Neural cell (in vitro differentiated cells): ENCODE results near the gene TRPV5. TPM values are rescaled to one million over a fixed set of nuclear protein-coding genes. Genes with fewer than 3 reads are reported as not detected.

Experiments used
- H2AFZ ChIP-seq: fragments of 200-600, 300-800 bp; sonication (generic), shearing (Covaris generic); 2 replicates; pipeline ENCODE4 v1.6.0; 2014; ENCODE audit warnings: low read depth, mild to moderate bottlenecking, antibody characterized with exemption, low read length, moderate library complexity
- H3F3A ChIP-seq: fragments of 200-600 bp; shearing (Covaris generic); 2 replicates; pipeline ENCODE4 v1.6.1; 2016; ENCODE audit warnings: mild to moderate bottlenecking, moderate library complexity, mixed read lengths, antibody characterized with exemption, low read length; ENCODE audit not compliant: insufficient read depth, poor library complexity, severe bottlenecking
- H3K27ac ChIP-seq: fragments of 200-600, 300-800 bp; sonication (generic), shearing (Covaris generic); 2 replicates; pipeline ENCODE4 v1.5.1; 2014; ENCODE audit warnings: mild to moderate bottlenecking, low read length, moderate library complexity
- H3K27me3 ChIP-seq: fragments of 300-800, 200-600 bp; sonication (generic), shearing (Covaris generic); 2 replicates; pipeline ENCODE4 v1.6.0; 2014; ENCODE audit warnings: mild to moderate bottlenecking, low read depth, low read length, moderate library complexity; ENCODE audit not compliant: insufficient read depth
- H3K36me3 ChIP-seq: fragments of 300-800, 200-600 bp; sonication (generic), shearing (Covaris generic); 2 replicates; pipeline ENCODE4 v1.5.1; 2014; ENCODE audit warnings: mild to moderate bottlenecking, antibody characterized with exemption, low read length, moderate library complexity; ENCODE audit not compliant: insufficient read depth
- H3K4me2 ChIP-seq: fragments of 300-800, 200-600 bp; sonication (generic), shearing (Covaris generic); 2 replicates; pipeline ENCODE4 v1.6.0; 2014; ENCODE audit warnings: mild to moderate bottlenecking, low read length
- H3K4me3 ChIP-seq: fragments of 300-800, 200-600 bp; sonication (generic), shearing (Covaris generic); 2 replicates; pipeline ENCODE4 v1.5.1; 2014; ENCODE audit warnings: mild to moderate bottlenecking, low read length, moderate library complexity
- H3K79me2 ChIP-seq: fragments of 200-600 bp; shearing (Covaris generic); replicated peaks from 2 replicates; pipeline ENCODE4 v1.6.0; 2014; ENCODE audit warnings: mild to moderate bottlenecking, low read length, moderate library complexity; ENCODE audit not compliant: insufficient read depth
- H3K9ac ChIP-seq: fragments of 300-800, 200-600 bp; sonication (generic), shearing (Covaris generic); 2 replicates; pipeline ENCODE4 v1.6.1; 2016; ENCODE audit warnings: mild to moderate bottlenecking, low read length, mixed read lengths
- H3K9me2 ChIP-seq: fragments of 200-600 bp; shearing (Covaris generic); 2 replicates; pipeline ENCODE4 v1.6.1; 2016; ENCODE audit warnings: mild to moderate bottlenecking, low read length, mixed read lengths; ENCODE audit not compliant: insufficient read depth
- H3K9me3 ChIP-seq: fragments of 200-600, 300-800 bp; sonication (generic), shearing (Covaris generic); 2 replicates; pipeline ENCODE4 v1.6.1; 2016; ENCODE audit warnings: mild to moderate bottlenecking, mixed run types, low read length, moderate library complexity, mixed read lengths
- H4K20me1 ChIP-seq: fragments of 200-600 bp; shearing (Covaris generic); 2 replicates; pipeline ENCODE4 v1.6.1; 2016; ENCODE audit warnings: mild to moderate bottlenecking, mixed run types; ENCODE audit not compliant: insufficient read depth
- CTCF ChIP-seq: fragments of 450-650 bp; IDR thresholded peaks from 2 replicates; pipeline ENCODE4 v1.5.1; 2014; ENCODE audit warnings: antibody characterized with exemption, mild to moderate bottlenecking, moderate library complexity; ENCODE audit not compliant: poor library complexity, severe bottlenecking
- EP300 ChIP-seq: fragments of 450-650 bp; conservative IDR thresholded peaks from 2 replicates; pipeline ENCODE4 v1.6.1; 2014; ENCODE audit warnings: antibody characterized with exemption, mild to moderate bottlenecking, moderate library complexity; ENCODE audit not compliant: poor library complexity, severe bottlenecking
- EZH2 ChIP-seq: fragments of 200-600, 300-800 bp; shearing (Covaris generic), sonication (generic); IDR thresholded peaks from 2 replicates; pipeline ENCODE4 v1.6.1; 2014; ENCODE audit warnings: antibody characterized with exemption, low read length, borderline replicate concordance, mild to moderate bottlenecking; ENCODE audit not compliant: insufficient read depth, poor library complexity, severe bottlenecking
- MXI1 ChIP-seq: fragments of 450-650 bp; conservative IDR thresholded peaks from 2 replicates; pipeline ENCODE4 v1.6.1; 2014; ENCODE audit warnings: antibody characterized with exemption, mild to moderate bottlenecking; ENCODE audit not compliant: poor library complexity, severe bottlenecking
- POLR2AphosphoS5 ChIP-seq: IDR thresholded peaks from 2 replicates; pipeline ENCODE4 v1.6.1; 2012
- RAD21 ChIP-seq: fragments of 450-650 bp; conservative IDR thresholded peaks from 2 replicates; pipeline ENCODE4 v1.6.1; 2014; ENCODE audit warnings: antibody characterized with exemption, mild to moderate bottlenecking, moderate library complexity
- REST ChIP-seq: IDR thresholded peaks from 2 replicates; pipeline ENCODE4 v1.6.1; 2012; ENCODE audit warnings: borderline replicate concordance
- SMC3 ChIP-seq: fragments of 450-650 bp; conservative IDR thresholded peaks from 2 replicates; pipeline ENCODE4 v1.6.1; 2014; ENCODE audit warnings: antibody characterized with exemption, mild to moderate bottlenecking, moderate library complexity; ENCODE audit not compliant: poor library complexity
- TAF1 ChIP-seq: IDR thresholded peaks from 2 replicates; pipeline ENCODE4 v1.6.1; 2012; ENCODE audit warnings: low read depth
- polyA plus RNA-seq: library from polyadenylated mRNA; depleted of rRNA; stranded (reverse); fragments of >200 nt; gene quantifications from 2 replicates; pipeline ENCODE4 v1.2.3, GENCODE V29; 2014

TRPV5 gene
- polyA plus RNA-seq, 1 donor from 2014 or later, result not detected

GRCh38 chr7:142960955-142961512, 27.5 kb upstream of the TRPV5 start:
- TF ChIP-seq MXI1, result no peak
- Histone ChIP-seq H3K27ac (no peak overlapping the region), H3K27me3 (peaks cover 6% of the 10 kb centered on the region), H3K36me3 (no peaks in the 10 kb centered on the region), H3K79me2 (no peaks in the 10 kb centered on the region), H3K9me3 (no peaks in the 10 kb centered on the region), H3K9me2 (no peaks in the 10 kb centered on the region), H2AFZ (no peak overlapping the region), H3K4me2 (no peak overlapping the region), H4K20me1 (no peaks in the 10 kb centered on the region), H3K9ac (no peak overlapping the region), H3F3A (no peaks in the 10 kb centered on the region), H3K4me3 (no peak overlapping the region)

GRCh38 chr7:142959202-142959601, 25.7 kb upstream of the TRPV5 start:
- Histone ChIP-seq H2AFZ (no peak overlapping the region), H3K9ac (no peak overlapping the region), H3K4me3 (no peak overlapping the region), H3K36me3 (no peaks in the 10 kb centered on the region), H3K79me2 (no peaks in the 10 kb centered on the region), H3K27ac (no peak overlapping the region), H3F3A (no peaks in the 10 kb centered on the region), H3K9me2 (no peaks in the 10 kb centered on the region), H4K20me1 (no peaks in the 10 kb centered on the region), H3K27me3 (peaks cover 6% of the 10 kb centered on the region), H3K4me2 (no peak overlapping the region), H3K9me3 (no peaks in the 10 kb centered on the region)
- TF ChIP-seq EZH2 (no peak), REST (no peak), MXI1 (no peak), POLR2AphosphoS5 (no peak), CTCF (no peak), RAD21 (no peak), EP300 (no peak), SMC3 (no peak), TAF1 (no peak)

- Histone ChIP-seq H3K4me3 (no peak overlapping the region), H3K36me3 (no peaks in the 10 kb centered on the region), H3K27me3 (peaks cover 6% of the 10 kb centered on the region), H2AFZ (no peak overlapping the region), H3F3A (no peaks in the 10 kb centered on the region), H3K27ac (no peak overlapping the region), H3K9me3 (no peaks in the 10 kb centered on the region), H3K79me2 (no peaks in the 10 kb centered on the region), H3K9ac (no peak overlapping the region), H3K4me2 (no peak overlapping the region), H4K20me1 (no peaks in the 10 kb centered on the region), H3K9me2 (no peaks in the 10 kb centered on the region)
- TF ChIP-seq MXI1 (no peak), TAF1 (no peak), REST (no peak), SMC3 (no peak), CTCF (no peak), RAD21 (no peak), EP300 (no peak), EZH2 (no peak), POLR2AphosphoS5 (no peak)
Measured at GRCh38 chr7:142957723-142958122, 24.2 kb upstream of the TRPV5 start.
